ENCODE measurements around the gene BLCAP.

The BLCAP gene

DNA sequence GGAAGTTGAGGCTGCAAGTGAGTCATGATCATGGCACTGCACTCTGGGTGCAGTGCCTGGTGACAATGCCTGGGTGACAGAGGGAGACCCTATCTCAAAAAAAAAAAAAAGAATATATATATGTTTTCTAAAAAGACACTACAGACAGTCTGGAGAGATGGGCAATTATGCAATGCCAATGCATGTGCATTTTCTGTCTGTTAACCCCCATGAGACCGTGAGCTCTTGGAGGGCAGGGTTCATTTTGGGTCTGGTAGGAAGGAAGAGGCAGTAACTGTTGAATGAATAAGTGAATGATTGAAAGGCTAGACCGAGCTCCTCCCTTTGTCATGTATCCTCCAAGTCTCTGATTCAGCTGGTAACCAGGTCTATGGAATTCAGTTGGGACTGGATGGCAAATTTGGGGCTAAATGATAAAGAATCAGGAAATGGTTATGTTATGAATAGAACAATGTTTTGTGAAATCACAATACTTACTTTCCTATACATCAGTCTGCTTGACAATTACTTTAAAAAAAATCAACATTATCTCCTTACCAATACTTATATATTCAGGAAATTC lies 5.6 kb upstream of the BLCAP start:
- DNase-seq (ENCODE audit: extremely low spot score, insufficient read length, low read depth) (no peak), FAIRE-seq (no peak)

DNA sequence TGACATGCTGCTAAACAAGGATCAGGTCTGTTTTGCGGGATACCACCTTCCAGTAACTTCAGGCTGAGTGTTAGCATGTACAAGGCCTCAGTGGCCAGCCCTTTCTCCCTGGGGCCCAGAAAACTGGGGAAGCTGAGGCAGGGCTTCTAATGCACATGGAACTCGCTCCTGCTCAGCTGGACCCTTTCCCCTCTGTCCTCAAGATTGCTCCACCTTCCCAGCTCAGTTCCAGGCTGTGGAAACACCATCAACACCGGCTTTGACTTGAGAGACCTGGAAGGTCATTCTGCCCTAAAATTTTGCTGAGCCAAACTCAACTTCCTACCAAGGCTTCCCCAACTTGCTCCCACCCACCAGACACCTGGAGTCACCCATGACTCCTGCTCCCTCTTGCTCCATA lies 4.2 kb upstream of the BLCAP start:
- FAIRE-seq (no peak), DNase-seq (ENCODE audit: extremely low spot score, insufficient read length, low read depth) (no peak)

DNA sequence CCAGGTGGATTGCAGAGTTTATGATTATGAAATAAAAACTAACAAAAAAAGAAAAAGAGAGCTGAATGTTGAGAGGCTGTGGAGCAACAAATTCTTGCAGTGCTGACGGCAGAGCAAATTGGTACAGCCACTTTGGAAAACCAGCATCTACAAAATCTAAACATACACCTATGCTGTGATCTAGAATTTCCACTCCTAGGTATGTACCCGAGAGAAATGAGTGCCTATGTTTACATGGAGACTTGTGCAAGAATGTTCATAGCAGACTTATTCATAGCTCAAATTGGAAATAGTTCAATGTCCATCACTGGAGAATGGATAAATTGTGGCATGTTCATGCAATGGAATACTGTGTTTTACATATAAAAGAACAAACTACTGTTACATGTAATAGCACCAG lies 3.0 kb upstream of the BLCAP start:
- DNase-seq (ENCODE audit: extremely low spot score, insufficient read length, low read depth): no peak
- no peak for FAIRE-seq

DNA sequence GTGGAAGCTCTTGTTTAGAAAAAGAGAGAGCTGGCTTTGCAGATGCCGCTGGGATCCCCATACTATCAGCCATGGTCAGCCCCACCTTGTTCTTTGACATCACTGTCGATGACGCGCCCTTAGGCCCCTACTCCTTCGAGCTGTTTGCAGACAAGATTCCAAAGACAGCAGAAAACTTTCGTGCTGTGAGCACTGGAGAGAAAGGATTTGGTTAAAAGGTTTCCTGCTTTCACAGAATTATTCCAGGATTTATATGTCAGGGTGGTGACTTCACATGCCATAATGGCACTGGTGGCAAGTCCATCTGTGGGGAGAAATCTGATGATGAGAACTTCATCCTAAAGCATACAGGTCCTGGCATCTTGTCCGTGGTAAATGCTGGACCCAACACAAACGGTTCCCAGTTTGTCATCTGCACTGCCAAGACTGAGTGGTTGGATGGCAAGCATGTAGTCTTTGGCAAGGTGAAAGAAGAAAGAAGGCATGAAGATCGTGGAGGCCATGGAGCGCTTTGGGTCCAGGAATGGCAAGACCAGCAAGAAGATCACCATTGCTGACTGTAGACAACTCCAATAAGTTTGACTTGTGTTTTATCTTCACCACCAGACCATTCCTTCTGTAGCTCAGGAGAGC lies 2.4 kb upstream of the BLCAP start:
- DNase-seq (ENCODE audit: extremely low spot score, insufficient read length, low read depth) (no peak), FAIRE-seq (no peak)

DNA sequence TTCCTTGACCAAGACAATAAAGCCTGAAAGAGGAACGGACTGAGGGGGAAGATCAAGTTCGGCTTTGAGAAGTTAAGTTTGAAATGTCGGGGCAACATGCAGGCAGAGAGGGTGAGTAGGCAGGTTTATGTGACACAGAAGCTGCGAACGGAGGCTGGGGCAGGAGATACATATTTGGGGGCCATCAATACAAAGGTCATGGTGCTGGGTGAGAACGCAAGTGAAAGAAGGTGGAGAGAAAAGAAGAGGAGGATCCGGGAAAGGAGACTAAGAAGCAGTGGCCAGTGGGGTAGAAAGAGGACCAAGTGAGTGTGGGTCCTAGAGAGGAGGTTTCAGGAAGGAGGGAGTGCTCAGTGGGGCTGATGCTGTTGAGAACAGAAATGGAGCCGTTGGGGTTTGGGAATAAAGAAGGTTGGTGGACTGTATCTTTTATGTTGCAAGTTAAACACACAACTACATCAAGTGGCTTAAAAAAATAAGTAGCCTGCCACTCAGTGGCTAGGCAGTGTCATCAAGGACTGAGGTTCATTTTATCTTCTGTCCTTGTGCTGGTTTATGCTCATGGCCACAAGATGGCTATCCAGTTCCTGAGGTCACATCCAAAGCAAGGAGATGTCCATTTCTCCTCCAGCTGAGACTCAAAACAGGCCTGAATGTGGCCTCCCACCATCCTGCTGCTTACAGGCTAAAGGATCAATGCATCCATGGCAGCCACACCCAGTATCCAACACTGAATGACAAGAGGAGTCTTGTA lies 1.7 kb upstream of the BLCAP start:
- FAIRE-seq (no peak), DNase-seq (ENCODE audit: extremely low spot score, insufficient read length, low read depth) (no peak)

DNA sequence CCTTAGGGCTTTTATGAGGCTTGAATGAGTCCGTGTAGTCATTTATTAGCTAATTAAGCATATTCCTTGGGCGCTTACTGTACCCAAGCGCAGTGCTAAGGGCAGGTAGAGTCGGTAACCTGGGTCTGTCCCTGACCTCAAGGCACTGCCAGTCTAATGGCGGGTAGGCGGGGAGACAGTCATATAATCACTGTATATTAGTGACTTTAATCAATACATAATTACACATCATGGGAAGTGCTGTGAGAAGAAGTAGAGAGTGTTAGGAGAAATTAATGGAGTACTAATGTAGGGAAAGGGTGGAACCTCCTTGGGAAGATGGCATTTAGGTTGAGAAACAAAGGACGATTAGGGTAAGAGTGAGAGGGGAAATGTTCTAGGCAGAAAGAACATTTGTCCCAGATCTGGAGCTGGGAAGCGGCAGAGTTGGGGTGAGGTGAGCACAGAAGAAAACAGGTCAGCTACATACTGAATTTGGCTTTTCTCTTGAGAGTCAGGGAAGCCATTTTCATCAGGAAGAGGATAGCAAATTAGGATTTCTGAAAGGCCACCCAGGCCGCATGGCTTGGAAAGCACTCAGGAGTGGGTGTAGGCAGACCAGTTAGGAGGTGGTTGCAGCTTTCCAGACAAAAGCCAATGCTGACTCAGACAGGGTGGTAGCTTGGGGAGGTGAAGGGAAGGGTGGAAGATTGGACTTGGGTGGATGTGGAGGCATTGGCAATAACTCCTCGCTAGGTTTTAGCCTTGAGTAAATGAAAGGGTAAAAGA lies 954 bp upstream of the BLCAP start:
- no peak for FAIRE-seq
- no peak for DNase-seq (ENCODE audit: extremely low spot score, insufficient read length, low read depth)

DNA sequence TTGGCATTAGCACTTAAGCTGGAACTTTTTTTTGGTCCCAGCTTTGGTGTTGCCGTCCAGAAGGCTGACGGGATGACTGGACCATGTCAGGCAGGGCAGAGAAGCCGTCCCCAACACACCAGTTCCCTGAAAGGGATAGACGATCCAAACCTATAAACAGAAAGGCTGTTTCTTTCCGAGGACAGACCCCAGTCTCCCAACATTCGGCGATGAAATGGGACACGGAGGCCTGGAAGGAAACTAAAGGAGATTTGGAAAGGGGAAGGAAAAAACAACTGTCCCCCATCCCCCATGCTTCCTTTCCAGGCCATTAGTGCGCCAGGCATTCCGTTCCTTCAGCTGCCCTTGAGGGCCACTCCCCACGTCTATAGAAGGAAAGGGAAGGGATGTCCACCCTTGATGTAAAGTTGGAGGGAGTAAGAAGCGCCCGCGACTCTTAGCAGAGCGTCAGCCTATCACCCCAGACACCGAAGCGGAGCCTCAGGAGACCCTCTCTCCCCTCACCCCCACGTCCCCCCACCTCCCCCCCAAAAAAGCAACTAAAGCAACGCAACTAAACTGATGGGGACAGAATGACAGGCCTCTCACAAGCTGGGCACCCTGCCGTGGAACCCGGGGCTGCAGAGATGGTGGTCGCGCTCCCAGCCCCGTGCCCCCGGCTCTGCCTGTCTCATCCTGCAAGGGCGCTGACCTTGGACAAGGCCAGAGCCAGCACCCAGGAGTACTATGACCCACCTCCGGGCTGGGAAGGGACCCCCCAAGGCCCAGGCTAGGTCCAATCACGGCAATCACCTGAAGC lies 638 bp downstream of the BLCAP start:
- no peak for FAIRE-seq
- no peak for DNase-seq (ENCODE audit: extremely low spot score, insufficient read length, low read depth)

DNA sequence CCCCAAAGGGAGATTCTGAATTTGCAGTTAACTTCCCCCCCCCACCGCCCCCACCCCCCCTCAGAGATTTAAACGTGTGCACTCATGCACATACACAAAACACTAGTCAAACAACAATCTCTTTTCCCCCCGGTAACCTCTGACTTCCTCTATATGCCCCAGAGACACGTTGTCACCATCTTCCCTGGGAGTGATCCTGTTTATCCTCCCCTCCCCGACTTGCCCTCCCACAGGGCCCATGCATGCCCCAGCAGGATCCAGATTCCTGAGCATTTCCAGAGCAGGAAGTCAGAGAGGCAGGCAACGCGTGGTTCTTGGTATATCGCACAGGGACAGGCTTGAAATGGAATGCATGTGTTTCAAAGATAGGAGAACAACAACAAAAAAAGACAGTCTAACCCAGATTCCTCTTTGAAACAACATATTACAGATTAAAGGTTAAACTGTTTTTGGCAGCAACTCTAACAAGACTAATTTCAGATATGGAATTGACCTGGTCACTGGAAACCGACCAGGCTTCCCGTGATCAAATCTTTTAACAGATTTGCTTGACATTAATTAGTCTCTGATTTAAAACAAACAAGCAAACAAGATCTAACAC lies 1.3 kb downstream of the BLCAP start:
- FAIRE-seq: no peak

DNA sequence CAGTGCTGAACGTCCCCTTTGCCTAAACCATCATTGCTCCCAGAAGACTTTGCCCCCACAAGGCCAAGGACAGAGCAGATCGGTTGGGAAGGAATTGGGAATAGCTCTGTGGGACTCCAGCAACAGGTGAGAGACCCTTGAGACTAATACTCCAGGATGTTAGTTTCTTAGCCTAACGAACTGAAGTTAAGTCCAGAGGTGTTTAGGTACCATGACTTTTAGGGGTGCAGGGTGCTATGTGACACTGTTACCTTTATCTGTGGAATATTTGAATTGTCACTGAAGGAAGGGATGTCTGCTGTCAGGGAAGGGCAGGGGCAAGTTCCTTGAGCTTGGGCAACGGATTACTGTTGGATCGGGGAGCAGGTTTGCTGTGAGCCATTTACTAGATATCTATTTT lies 1.9 kb downstream of the BLCAP start:
- no peak for DNase-seq (ENCODE audit: extremely low spot score, insufficient read length, low read depth)
- FAIRE-seq: no peak

More for the DNA sequence above, 1.3 kb downstream of the BLCAP start:
- no peak for DNase-seq (ENCODE audit: extremely low spot score, insufficient read length, low read depth)

DNA sequence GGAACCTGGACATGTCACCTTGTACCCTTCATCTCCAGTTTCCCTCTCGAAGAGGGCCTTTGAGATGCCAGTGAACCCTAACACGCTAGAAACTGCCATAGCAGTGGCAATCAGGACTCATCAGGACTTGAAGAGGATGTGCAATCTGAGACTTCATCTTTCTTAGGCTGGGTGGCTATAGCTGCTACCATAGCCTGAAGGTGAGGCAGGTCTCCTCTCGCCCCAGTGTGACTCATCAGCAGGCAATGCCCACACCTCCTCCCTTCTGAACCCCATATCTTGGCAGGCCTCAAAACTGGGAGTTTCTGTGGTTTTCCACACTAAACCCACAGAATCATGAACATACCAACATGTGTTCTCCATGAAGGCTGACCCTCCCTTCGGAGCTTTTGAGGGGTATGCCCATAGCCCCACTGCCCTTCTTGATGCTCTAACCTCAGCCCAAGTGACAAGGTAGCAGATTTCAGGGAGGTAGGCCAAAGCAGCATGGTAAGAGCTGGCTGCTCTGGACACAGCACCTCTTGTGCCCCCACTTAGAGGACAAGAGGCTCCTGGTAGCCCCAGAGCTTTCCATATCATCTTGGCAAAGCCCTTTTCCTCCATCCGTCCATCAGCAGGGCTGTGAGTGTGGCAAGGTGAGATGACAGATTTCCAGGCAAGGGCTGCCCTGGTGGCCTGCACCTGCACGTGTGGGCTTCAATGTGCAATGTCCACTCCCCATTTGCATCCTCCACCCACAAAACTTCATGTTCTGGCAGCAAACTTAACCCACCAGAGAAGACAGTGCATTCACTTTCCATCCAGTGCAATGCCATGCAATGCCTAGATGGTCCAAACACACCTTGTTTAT lies 2.6 kb downstream of the BLCAP start:
- DNase-seq (ENCODE audit: extremely low spot score, insufficient read length, low read depth): no peak
- peak; percentile 44 for FAIRE-seq

DNA sequence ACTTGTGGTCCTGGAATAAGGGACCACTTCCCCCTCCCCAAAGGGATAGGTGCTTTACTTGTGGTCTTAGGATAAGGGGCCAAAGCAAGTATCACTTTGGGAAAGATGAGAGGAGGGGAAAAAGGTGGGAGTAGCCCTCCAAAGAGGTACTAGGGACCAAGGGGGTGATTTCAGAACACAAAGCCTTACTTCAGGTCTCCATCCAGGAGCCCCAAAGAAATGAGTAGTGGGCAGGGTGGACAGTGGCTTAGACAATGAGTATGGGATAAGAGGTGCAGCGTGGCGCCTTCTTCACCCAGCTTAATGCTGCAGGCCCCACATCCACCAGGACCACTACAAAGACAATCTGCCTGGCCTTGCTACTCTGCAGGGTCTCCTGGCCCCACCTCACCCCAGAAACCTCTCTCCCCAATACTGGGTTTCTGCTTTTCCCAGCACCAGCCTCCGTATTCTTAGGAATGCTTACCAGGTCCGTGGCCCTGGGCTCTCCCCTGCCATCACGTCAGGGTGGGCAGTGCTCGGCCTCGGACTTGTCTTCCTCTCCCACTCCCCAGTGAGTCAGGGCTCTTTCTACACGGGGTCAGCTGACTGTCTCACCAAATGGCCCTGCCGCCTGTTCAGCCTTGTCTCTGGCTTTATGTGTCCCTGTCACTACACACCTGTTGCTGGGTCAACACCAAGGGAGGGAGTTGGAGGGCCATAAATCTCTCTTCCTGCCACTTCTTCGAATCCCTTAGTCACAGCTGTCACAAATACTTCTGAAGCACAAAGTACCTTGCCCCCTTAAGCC lies 3.6 kb downstream of the BLCAP start:
- DNase-seq (ENCODE audit: extremely low spot score, insufficient read length, low read depth) (no peak), FAIRE-seq (no peak)

DNA sequence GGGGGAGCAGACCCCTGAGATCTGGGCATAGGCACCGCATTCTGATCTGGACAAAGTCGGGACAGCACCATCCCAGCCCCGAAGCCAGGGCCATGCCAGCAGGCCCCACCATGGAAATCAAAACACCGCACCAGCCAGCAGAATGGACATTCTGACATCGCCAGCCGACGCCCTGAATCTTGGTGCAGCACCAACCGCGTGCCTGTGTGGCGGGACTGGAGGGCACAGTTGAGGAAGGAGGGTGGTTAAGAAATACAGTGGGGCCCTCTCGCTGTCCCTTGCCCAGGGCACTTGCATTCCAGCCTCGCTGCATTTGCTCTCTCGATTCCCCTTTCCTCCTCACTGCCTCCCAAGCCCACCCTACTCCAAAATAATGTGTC lies 4.7 kb downstream of the BLCAP start:
- DNase-seq (ENCODE audit: extremely low spot score, insufficient read length, low read depth): no peak
- FAIRE-seq: no peak

DNA sequence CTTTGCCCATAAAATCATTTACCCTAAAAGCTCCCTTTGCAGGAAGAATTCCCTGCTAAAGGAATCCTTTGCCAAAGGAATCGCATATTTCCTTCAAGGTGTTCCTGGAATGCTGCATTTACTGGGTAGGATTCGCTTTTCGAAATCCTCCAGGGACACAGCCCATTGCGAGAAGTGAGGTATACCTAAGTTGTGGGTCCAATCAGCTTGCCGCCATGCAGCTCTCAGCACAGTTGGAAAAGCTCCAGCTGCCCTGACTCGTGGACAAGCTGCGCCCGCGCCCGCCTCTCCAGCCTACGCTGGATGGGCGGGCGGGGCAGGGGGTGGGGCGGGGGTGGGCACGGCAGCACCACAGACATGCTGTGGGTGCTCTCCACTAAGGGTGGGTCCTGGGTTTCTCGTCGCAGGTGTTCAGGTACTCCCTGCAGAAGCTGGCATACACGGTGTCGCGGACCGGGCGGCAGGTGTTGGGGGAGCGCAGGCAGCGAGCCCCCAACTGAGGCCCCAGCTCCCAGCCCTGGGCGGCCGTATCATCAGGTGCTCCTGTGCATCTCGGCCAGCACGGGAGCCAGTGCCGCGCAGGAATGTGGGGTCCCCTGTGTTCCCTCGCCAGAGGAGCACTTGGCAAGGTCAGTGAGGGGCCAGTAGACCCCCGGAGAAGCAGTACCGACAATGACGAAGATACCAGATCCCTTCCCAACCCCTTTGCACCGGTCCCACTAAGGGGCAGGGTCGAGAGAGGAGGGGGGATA lies 5.2 kb downstream of the BLCAP start:
- no peak for FAIRE-seq
- no peak for DNase-seq (ENCODE audit: extremely low spot score, insufficient read length, low read depth)

DNA sequence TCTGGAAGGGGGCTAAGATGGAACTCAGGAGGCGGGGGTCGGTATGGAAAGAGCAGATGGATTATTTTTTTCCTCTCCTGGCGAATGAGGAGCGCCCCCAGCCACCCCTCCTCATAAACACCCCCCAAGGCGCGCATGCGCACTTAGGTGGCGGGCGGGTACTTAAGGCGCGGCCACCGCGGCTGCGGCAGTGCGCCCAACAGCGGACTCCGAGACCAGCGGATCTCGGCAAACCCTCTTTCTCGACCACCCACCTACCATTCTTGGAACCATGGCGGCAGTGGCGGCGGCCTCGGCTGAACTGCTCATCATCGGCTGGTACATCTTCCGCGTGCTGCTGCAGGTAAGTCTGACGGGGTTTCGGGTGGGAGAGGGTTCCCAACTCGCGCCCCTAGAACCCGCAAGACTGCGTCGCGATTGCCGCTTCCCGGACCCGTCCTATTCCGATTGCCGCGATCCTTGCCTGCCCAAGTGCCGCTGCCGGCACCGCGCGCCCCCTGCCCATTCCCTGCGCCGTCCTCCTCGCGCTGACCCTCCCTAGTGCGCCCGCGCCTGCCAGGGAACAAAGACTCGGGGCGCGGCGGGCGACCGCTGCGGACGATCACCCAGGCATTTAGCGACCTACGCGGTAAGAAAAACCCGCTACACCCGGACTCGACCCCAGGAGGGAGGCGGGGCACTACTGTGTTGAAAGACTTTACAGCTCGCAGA lies 6.5 kb downstream of the BLCAP start, which contains the start of gene NNAT:
Gene NNAT, plus strand, starts transcription at position 190 of the 711 bp plus-strand sequence. Its CDS starts 82 bp downstream, at position 272.
- DNase-seq (ENCODE audit: extremely low spot score, insufficient read length, low read depth): no peak
- FAIRE-seq: no peak

DNA sequence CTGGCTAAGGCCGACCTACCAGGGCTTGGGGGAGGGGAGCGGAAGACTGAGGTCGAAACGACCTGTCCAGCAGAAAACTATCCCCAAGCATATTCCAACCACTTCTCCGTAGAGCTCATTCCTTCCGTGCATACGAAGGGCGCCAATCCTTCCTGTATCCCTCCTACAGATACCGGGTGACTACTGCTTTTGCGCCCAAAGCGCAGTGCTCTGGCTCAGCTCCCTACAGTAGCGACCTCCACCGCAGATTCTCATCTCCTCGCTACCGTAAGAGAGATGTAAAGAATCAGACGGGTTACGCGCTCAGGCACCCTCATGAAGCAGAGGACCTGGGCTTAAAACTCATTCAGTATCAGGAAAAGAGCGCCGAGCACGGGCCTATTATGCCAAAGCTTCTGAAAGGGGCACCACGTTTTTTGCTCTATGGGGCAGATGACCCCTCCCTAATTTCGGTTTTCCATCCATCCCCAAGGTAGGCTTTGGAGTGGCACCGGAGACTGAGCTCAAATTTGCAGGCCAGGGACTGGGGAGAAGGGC lies 7.2 kb downstream of the BLCAP start:
- no peak for FAIRE-seq
- no peak for DNase-seq (ENCODE audit: extremely low spot score, insufficient read length, low read depth)
